ENCODE results near the gene PLCB4.

Gene PLCB4

DNA sequence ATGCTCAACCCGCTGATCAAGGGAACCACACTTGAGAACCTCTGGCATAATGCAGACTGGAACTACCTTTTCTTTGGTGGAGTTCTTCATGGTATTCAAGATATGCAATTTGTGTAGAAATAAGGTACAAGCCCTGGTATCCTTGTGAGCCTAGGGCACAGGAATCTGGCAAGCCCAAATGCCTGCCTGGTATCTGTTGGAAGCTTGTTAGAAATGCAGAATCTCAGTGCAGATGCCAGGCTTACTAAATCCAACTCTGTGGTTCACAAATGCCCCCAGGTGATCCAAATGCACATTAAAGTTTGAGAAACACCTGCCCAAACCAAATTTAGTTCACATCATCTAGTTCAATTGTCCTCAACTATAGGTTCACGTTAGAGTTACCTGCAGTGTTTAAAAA lies 285.7 kb downstream of the PLCB4 start:
- TF ChIP-seq EZH2phosphoT487 (IDR thresholded peaks at IDR 0.05; ENCODE audit: borderline replicate concordance) = no peak
- TF ChIP-seq, protein P1, sequence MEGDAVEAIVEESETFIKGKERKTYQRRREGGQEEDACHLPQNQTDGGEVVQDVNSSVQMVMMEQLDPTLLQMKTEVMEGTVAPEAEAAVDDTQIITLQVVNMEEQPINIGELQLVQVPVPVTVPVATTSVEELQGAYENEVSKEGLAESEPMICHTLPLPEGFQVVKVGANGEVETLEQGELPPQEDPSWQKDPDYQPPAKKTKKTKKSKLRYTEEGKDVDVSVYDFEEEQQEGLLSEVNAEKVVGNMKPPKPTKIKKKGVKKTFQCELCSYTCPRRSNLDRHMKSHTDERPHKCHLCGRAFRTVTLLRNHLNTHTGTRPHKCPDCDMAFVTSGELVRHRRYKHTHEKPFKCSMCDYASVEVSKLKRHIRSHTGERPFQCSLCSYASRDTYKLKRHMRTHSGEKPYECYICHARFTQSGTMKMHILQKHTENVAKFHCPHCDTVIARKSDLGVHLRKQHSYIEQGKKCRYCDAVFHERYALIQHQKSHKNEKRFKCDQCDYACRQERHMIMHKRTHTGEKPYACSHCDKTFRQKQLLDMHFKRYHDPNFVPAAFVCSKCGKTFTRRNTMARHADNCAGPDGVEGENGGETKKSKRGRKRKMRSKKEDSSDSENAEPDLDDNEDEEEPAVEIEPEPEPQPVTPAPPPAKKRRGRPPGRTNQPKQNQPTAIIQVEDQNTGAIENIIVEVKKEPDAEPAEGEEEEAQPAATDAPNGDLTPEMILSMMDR (conservative IDR thresholded peaks at IDR 0.05; ENCODE audit: low read length) = no peak
- Histone ChIP-seq H3K79me2 (ENCODE audit: insufficient read depth, low read length) (no peaks in the 10 kb centered on the region), H3F3A (ENCODE audit: low read depth) (peaks cover 5% of the 10 kb centered on the region; the same call in 1 of the 2 replicates), H3K4me2 (ENCODE audit: low read depth, low read length, poor library complexity, severe bottlenecking) (no peak overlapping the region), H2AFZ (ENCODE audit: low read length) (no peak overlapping the region), H3K9ac (ENCODE audit: low read depth, low read length, poor library complexity, severe bottlenecking) (peak overlapping the region; percentile 41), H3K36me3 (ENCODE audit: insufficient read depth, low read length) (no peaks in the 10 kb centered on the region), H3K9me2 (replicated peaks; ENCODE audit: low read depth, low read length) (no peaks in the 10 kb centered on the region), H3K4me3 (ENCODE audit: low read length, poor library complexity, severe bottlenecking) (no peak overlapping the region), H3K27me3 (ENCODE audit: insufficient read depth, low read length, poor library complexity, severe bottlenecking) (no peaks in the 10 kb centered on the region), H4K20me1 (ENCODE audit: insufficient read depth, low read length, poor library complexity, severe bottlenecking) (no peaks in the 10 kb centered on the region), H3K4me1 (ENCODE audit: insufficient read depth, low read length, poor library complexity, severe bottlenecking) (peaks cover 51% of the 10 kb centered on the region), H3K9me3 (ENCODE audit: insufficient read depth, low read depth, low read length) (no peaks in the 10 kb centered on the region)

DNA sequence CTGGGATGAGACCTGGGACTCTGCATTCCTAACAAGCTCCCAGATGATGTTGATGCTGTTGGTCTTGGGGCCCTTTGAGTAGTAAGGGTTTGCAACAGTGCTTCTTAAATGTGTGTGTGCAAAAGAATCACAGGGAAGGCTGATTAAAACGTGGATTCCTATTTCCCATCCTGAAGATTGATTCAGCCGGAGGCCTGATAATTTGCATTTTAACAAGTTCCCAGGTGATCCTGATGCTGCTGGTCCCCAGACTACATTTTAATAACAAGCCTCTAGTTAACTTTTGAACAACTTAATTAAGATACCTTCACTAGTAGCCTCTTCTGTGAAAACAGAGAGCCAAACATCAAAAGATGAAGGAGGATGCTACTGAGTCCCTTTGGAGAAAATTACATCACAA lies 289.1 kb downstream of the PLCB4 start:
- Histone ChIP-seq H3K27me3 (ENCODE audit: insufficient read depth, low read length, poor library complexity, severe bottlenecking) (no peaks in the 10 kb centered on the region), H4K20me1 (ENCODE audit: insufficient read depth, low read length, poor library complexity, severe bottlenecking) (no peaks in the 10 kb centered on the region), H3K9ac (ENCODE audit: low read depth, low read length, poor library complexity, severe bottlenecking) (no peak overlapping the region), H3K79me2 (ENCODE audit: insufficient read depth, low read length) (no peaks in the 10 kb centered on the region), H3K4me1 (ENCODE audit: insufficient read depth, low read length, poor library complexity, severe bottlenecking) (peaks cover 40% of the 10 kb centered on the region), H2AFZ (ENCODE audit: low read length) (no peak overlapping the region), H3F3A (ENCODE audit: low read depth) (peaks cover 5% of the 10 kb centered on the region; the same call in 1 of the 2 replicates), H3K36me3 (ENCODE audit: insufficient read depth, low read length) (peaks cover 4% of the 10 kb centered on the region; the same call in 1 of the 2 replicates), H3K4me2 (ENCODE audit: low read depth, low read length, poor library complexity, severe bottlenecking) (no peak overlapping the region), H3K4me3 (ENCODE audit: low read length, poor library complexity, severe bottlenecking) (no peak overlapping the region), H3K9me3 (ENCODE audit: insufficient read depth, low read depth, low read length) (no peaks in the 10 kb centered on the region), H3K9me2 (replicated peaks; ENCODE audit: low read depth, low read length) (no peaks in the 10 kb centered on the region)
- TF ChIP-seq, protein P1 (conservative IDR thresholded peaks at IDR 0.05; ENCODE audit: low read length) = no peak
- no peak for TF ChIP-seq EZH2phosphoT487 (IDR thresholded peaks at IDR 0.05; ENCODE audit: borderline replicate concordance)

DNA sequence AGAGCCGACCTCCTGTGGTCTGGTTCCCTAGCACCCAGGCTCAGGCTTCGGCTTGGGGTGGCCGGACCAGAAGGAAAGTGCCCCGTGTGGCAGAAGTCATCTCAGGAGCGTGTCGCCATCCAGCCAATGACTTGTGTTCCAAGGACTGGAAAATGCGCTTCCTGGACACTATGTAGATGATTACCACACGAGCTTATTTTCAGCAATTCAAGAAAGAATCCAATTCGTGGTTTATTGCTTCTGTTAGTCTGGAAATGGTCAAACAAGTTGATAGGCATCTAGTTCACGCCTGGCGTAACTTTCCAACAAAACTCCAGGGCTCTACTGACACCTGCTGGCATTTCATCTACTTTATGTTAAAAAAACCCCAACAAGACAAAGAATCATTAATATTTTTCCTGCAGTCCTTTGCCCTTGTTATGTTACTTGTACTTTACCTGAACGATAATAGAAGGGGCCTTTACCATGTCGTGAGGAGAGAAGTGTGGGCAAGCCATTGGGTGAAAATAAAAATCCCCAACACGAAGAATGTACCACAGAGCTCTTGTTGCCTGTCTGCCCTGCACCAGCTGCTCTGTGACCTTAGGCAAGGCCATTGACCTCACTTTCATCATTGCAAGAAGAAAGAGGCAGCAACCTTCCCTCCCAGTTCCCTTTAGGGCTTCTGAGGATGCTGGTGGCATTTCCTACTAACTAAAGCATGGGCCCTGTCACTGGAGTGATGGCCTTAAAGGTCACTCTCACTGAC lies 290.8 kb downstream of the PLCB4 start:
- Histone ChIP-seq H3K4me1 (ENCODE audit: insufficient read depth, low read length, poor library complexity, severe bottlenecking) (peaks cover 36% of the 10 kb centered on the region), H3K4me2 (ENCODE audit: low read depth, low read length, poor library complexity, severe bottlenecking) (no peak overlapping the region), H3K9me3 (ENCODE audit: insufficient read depth, low read depth, low read length) (no peaks in the 10 kb centered on the region), H3K9ac (ENCODE audit: low read depth, low read length, poor library complexity, severe bottlenecking) (no peak overlapping the region), H3K79me2 (ENCODE audit: insufficient read depth, low read length) (no peaks in the 10 kb centered on the region), H3K36me3 (ENCODE audit: insufficient read depth, low read length) (peaks cover 16% of the 10 kb centered on the region), H3F3A (ENCODE audit: low read depth) (peaks cover 5% of the 10 kb centered on the region; the same call in 1 of the 2 replicates), H4K20me1 (ENCODE audit: insufficient read depth, low read length, poor library complexity, severe bottlenecking) (no peaks in the 10 kb centered on the region), H3K9me2 (replicated peaks; ENCODE audit: low read depth, low read length) (no peaks in the 10 kb centered on the region), H3K4me3 (ENCODE audit: low read length, poor library complexity, severe bottlenecking) (no peak overlapping the region), H2AFZ (ENCODE audit: low read length) (no peak overlapping the region), H3K27me3 (ENCODE audit: insufficient read depth, low read length, poor library complexity, severe bottlenecking) (no peaks in the 10 kb centered on the region)
- TF ChIP-seq, protein P1 (conservative IDR thresholded peaks at IDR 0.05; ENCODE audit: low read length) = peak; percentile 77
- TF ChIP-seq EZH2phosphoT487 (IDR thresholded peaks at IDR 0.05; ENCODE audit: borderline replicate concordance) = no peak
